ENCODE results near the gene ADAMTSL1. TPM values are rescaled to one million over a fixed set of nuclear protein-coding genes. Genes with fewer than 3 reads are reported as not detected.

The ADAMTSL1 gene
- total RNA-seq, 6 donors from 2014 or later, result 0.44 to 6.4 (median 2.3) TPM; not detected in 1

GRCh38 chr9:18675332-18675731 is 201.4 kb downstream of the ADAMTSL1 start:
- Histone ChIP-seq H3K27ac (no peak overlapping the region), H3K27me3 (no peaks in the 10 kb centered on the region), H3K4me3 (no peak overlapping the region), H3K4me1 (peaks cover 0 to 6% (median 0%) of the 10 kb centered on the region in 4 donors), H3K36me3 (no peaks in the 10 kb centered on the region), H3K9me3 (no peaks in the 10 kb centered on the region)
- no peak for DNase-seq
- TF ChIP-seq POLR2AphosphoS5 (IDR thresholded peaks at IDR 0.05), result no peak
- no peak for ATAC-seq (ENCODE audit: low FRiP score in 2 of 2)
- 63 to 65% methylated on average over 1 of the region's 1 CpG for WGBS, 2 donors

- TF ChIP-seq POLR2A (IDR thresholded peaks at IDR 0.05) (no peak), POLR2AphosphoS5 (IDR thresholded peaks at IDR 0.05) (no peak), EP300 (IDR thresholded peaks at IDR 0.05) (no peak), CTCF (IDR thresholded peaks at IDR 0.05) (no peak)
- H3K4me1 ChIP-seq, result peaks cover 0 to 6% (median 0%) of the 10 kb centered on the region in 4 donors
- DNase-seq (no peak), ATAC-seq (ENCODE audit: low FRiP score in 2 of 2) (no peak)
- H3K27ac ChIP-seq, result no peak overlapping the region
- no peaks in the 10 kb centered on the region for H3K9me3 ChIP-seq
- H3K4me3 ChIP-seq, result no peak overlapping the region
- H3K27me3 ChIP-seq, result no peaks in the 10 kb centered on the region
- no peaks in the 10 kb centered on the region for H3K36me3 ChIP-seq
Measured at GRCh38 chr9:18675973-18676372, 202.0 kb downstream of the ADAMTSL1 start.

GRCh38 chr9:18676525-18676924 is 202.6 kb downstream of the ADAMTSL1 start:
- ATAC-seq (ENCODE audit: low FRiP score in 2 of 2) (no peak), DNase-seq (no peak)
- Histone ChIP-seq H3K36me3 (no peaks in the 10 kb centered on the region), H3K4me3 (no peak overlapping the region), H3K9me3 (no peaks in the 10 kb centered on the region), H3K27ac (no peak overlapping the region), H3K27me3 (no peaks in the 10 kb centered on the region), H3K4me1 (peaks cover 0 to 6% (median 0%) of the 10 kb centered on the region in 4 donors)
- no peak for TF ChIP-seq EP300 (IDR thresholded peaks at IDR 0.05)
- TF ChIP-seq POLR2AphosphoS5 (IDR thresholded peaks at IDR 0.05), result no peak
- no peak for TF ChIP-seq CTCF (IDR thresholded peaks at IDR 0.05)
- TF ChIP-seq POLR2A (IDR thresholded peaks at IDR 0.05), result no peak
- WGBS, 2 donors, result 81 to 85% methylated on average over 2 of the region's 2 CpGs

- Histone ChIP-seq H3K4me1 (peaks cover 0 to 6% (median 1%) of the 10 kb centered on the region in 4 donors), H3K27me3 (no peaks in the 10 kb centered on the region), H3K36me3 (no peaks in the 10 kb centered on the region), H3K4me3 (no peak overlapping the region), H3K27ac (no peak overlapping the region), H3K9me3 (no peaks in the 10 kb centered on the region)
- DNase-seq (no peak), ATAC-seq (ENCODE audit: low FRiP score in 2 of 2) (no peak)
- WGBS, 2 donors, result 77% methylated on average over 1 of the region's 1 CpG
- TF ChIP-seq CTCF (IDR thresholded peaks at IDR 0.05), result no peak
- no peak for TF ChIP-seq POLR2A (IDR thresholded peaks at IDR 0.05)
- no peak for TF ChIP-seq EP300 (IDR thresholded peaks at IDR 0.05)
- TF ChIP-seq POLR2AphosphoS5 (IDR thresholded peaks at IDR 0.05), result no peak
Measured at GRCh38 chr9:18678821-18679590, 205.1 kb downstream of the ADAMTSL1 start.

- Histone ChIP-seq H3K4me3 (no peak overlapping the region), H3K4me1 (peaks cover 0 to 3% (median 0%) of the 10 kb centered on the region in 4 donors), H3K27ac (no peak overlapping the region), H3K27me3 (no peaks in the 10 kb centered on the region), H3K9me3 (no peaks in the 10 kb centered on the region), H3K36me3 (no peaks in the 10 kb centered on the region)
- TF ChIP-seq POLR2AphosphoS5 (IDR thresholded peaks at IDR 0.05) (no peak), POLR2A (IDR thresholded peaks at IDR 0.05) (no peak), CTCF (IDR thresholded peaks at IDR 0.05) (no peak), EP300 (IDR thresholded peaks at IDR 0.05) (no peak)
- 63 to 89% methylated on average over 6 of the region's 6 CpGs for WGBS, 2 donors
- DNase-seq (no peak), ATAC-seq (ENCODE audit: low FRiP score in 2 of 2) (no peak)
Measured at GRCh38 chr9:18682907-18683306, 209.0 kb downstream of the ADAMTSL1 start.
